DOHH2 (cell line): ENCODE data around the gene FRK.

Source experiments
- EZH2phosphoT487 ChIP-seq: fragments of 200-600 bp; sonication (generic); IDR thresholded peaks from 2 replicates; pipeline ENCODE4 v1.6.1; 2017; ENCODE audit warnings: borderline replicate concordance, mild to moderate bottlenecking, antibody characterized with exemption, low read length, moderate library complexity, mixed read lengths
- TF ChIP-seq, protein P1 (sequence below): fragments of 200-600 bp; sonication (generic); IDR thresholded peaks from one replicate; pipeline ENCODE4 v1.5.1; 2014; ENCODE audit warnings: antibody characterized with exemption, mild to moderate bottlenecking, low read depth, low read length; ENCODE audit not compliant: poor library complexity, severe bottlenecking

- TF ChIP-seq, protein P1, sequence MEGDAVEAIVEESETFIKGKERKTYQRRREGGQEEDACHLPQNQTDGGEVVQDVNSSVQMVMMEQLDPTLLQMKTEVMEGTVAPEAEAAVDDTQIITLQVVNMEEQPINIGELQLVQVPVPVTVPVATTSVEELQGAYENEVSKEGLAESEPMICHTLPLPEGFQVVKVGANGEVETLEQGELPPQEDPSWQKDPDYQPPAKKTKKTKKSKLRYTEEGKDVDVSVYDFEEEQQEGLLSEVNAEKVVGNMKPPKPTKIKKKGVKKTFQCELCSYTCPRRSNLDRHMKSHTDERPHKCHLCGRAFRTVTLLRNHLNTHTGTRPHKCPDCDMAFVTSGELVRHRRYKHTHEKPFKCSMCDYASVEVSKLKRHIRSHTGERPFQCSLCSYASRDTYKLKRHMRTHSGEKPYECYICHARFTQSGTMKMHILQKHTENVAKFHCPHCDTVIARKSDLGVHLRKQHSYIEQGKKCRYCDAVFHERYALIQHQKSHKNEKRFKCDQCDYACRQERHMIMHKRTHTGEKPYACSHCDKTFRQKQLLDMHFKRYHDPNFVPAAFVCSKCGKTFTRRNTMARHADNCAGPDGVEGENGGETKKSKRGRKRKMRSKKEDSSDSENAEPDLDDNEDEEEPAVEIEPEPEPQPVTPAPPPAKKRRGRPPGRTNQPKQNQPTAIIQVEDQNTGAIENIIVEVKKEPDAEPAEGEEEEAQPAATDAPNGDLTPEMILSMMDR: no peak
- no peak for TF ChIP-seq EZH2phosphoT487
Measured at GRCh38 chr6:116004841-116005815, 55.6 kb downstream of the FRK start.
